LHCN-M2 (cell line): ENCODE measurements around the gene ATP10B. TPM values are rescaled to one million over a fixed set of nuclear protein-coding genes. Genes with fewer than 3 reads are reported as not detected.
A peak's percentile ranks its signal among the peaks of the same experiment; 100 is the strongest.
"Not testable (repeated sequence)": the region's sequence is repeated elsewhere in the genome, so short reads cannot be mapped to it uniquely, and the experiment has no call there.

Experiments
- DNase-seq: peaks from one replicate; pipeline ENCODE4 v3.0.0-alpha.2; 2012; ENCODE audit warnings: low read depth
- total RNA-seq: library from RNA; depleted of rRNA; stranded (reverse); fragments of >200 nt; gene quantifications from 2 replicates; pipeline ENCODE4 v1.2.3, GENCODE V29; 2014

The ATP10B gene
- total RNA-seq, 1 experiment from 2014 or later: not detected

- DNase-seq: no peak
Measured at GRCh38 chr5:160760008-160760407, 92.0 kb downstream of the ATP10B start.

- no peak for DNase-seq
Measured at GRCh38 chr5:160757194-160757593, 94.8 kb downstream of the ATP10B start.

- DNase-seq: no peak
Measured at GRCh38 chr5:160750938-160751657, 100.9 kb downstream of the ATP10B start.

GRCh38 chr5:160749682-160750081 lies 102.3 kb downstream of the ATP10B start:
- DNase-seq: no peak

- no peak for DNase-seq
Measured at GRCh38 chr5:160749026-160749425, 103.0 kb downstream of the ATP10B start.

GRCh38 chr5:160747987-160748386 lies 104.0 kb downstream of the ATP10B start:
- peak; percentile 8 for DNase-seq

GRCh38 chr5:160747559-160747958 lies 104.5 kb downstream of the ATP10B start:
- no peak for DNase-seq

- no peak for DNase-seq
Measured at GRCh38 chr5:160744268-160745101, 107.5 kb downstream of the ATP10B start.

- DNase-seq: no peak
Measured at GRCh38 chr5:160743027-160743426, 109.0 kb downstream of the ATP10B start.

- DNase-seq: no peak
Measured at GRCh38 chr5:160742446-160742845, 109.6 kb downstream of the ATP10B start.

- DNase-seq: no peak
Measured at GRCh38 chr5:160727296-160727997, 124.6 kb downstream of the ATP10B start.

GRCh38 chr5:160726721-160727120 lies 125.3 kb downstream of the ATP10B start:
- no peak for DNase-seq

GRCh38 chr5:160720822-160721221 lies 131.2 kb downstream of the ATP10B start:
- no peak for DNase-seq

GRCh38 chr5:160715508-160715907 lies 136.5 kb downstream of the ATP10B start:
- DNase-seq: not testable (repeated sequence)

GRCh38 chr5:160703547-160704189 lies 148.3 kb downstream of the ATP10B start:
- DNase-seq: no peak

GRCh38 chr5:160702934-160703333 lies 149.1 kb downstream of the ATP10B start:
- no peak for DNase-seq

- DNase-seq: no peak
Measured at GRCh38 chr5:160702311-160702803, 149.7 kb downstream of the ATP10B start.

GRCh38 chr5:160701403-160701802 lies 150.6 kb downstream of the ATP10B start:
- no peak for DNase-seq

- DNase-seq: no peak
Measured at GRCh38 chr5:160699301-160699700, 152.7 kb downstream of the ATP10B start.

GRCh38 chr5:160697281-160697680 lies 154.7 kb downstream of the ATP10B start:
- DNase-seq: no peak

- no peak for DNase-seq
Measured at GRCh38 chr5:160694896-160695295, 157.1 kb downstream of the ATP10B start.
